ENCODE results near the gene RAB36. TPM values are rescaled to one million over a fixed set of nuclear protein-coding genes. Genes with fewer than 3 reads are reported as not detected.
A peak's percentile ranks its signal among the peaks of the same experiment; 100 is the strongest.

The RAB36 gene
- total and polyA plus RNA-seq, 9 of the 15 experiments (the other 6 are each of a cell fraction or from before 2014, with no cell fraction given), result 0.04 to 0.50 (median 0.08) TPM; not detected in 3

DNA sequence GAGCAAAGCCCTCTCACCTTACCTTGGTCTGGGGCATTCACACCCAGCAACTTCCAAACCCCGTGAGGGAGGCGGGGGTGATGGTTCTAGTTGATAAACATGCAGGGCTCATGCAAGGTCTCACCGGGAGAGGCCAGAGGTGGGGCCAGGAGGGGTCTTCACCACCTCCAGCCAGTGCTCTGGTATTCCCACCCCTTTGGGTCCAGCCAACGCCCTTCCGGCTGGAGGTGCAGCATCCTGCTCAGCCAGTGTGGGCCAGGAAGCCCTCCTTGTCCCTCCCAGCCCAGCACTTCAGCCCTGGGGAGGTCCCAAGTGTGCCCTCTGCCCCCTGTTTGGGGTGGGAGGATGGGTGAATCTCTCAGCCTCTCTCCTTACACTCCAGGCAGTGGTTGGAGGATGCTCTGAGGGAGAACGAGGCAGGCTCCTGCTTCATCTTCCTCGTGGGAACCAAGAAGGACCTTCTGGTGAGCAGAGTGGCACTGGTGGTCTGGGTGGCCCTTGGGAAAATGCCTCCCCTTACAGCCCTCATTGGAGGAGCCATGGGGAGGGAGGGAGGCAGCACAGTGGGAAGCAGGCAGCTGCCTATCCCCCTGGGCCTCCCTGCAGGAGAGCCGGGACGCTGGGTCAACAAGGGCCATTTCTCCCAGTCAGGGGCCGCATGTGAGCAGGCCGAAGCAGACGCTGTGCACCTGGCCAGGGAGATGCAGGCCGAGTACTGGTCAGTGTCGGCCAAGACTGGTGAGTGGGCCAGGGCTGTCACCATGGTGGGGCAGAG, 13.4 kb downstream of the RAB36 start:
- intact Hi-C loops (cut with micrococcal nuclease), result no loop called here
- 7% methylated on average over 14 of the region's 14 CpGs for WGBS (ENCODE audit: insufficient coverage, low coverage, missing lambda C conversion rate)
- Histone ChIP-seq H3K9me1 (ENCODE audit: control insufficient read depth, insufficient read depth, low read length) (peaks cover 6% of the 10 kb centered on the region), H3K4me1 (replicated peaks in 1 of 2; ENCODE audit: control insufficient read depth in 2 of 2, insufficient read depth in 2 of 2, low read length in 2 of 2) (peaks cover 4 to 35% of the 10 kb centered on the region in 2 experiments; a peak in 3 of 5 replicates), H3K4me2 (ENCODE audit: insufficient read depth, low read length) (no peak overlapping the region), H3K27me3 (ENCODE audit: control insufficient read depth in 2 of 2, insufficient read depth in 2 of 2, low read length in 2 of 2) (peaks cover 79 to 92% of the 10 kb centered on the region in 2 experiments), H3K9ac (ENCODE audit: insufficient read depth in 1 of 2, low read depth in 2 of 2, low read length in 2 of 2) (peak overlapping the region in 1 of 2 experiments; percentile 59; a peak in 2 of 4 replicates), H3K9me3 (replicated peaks; ENCODE audit: control insufficient read depth, insufficient read depth, low read depth, low read length) (no peaks in the 10 kb centered on the region), H4K20me1 (replicated peaks; ENCODE audit: control insufficient read depth, insufficient read depth, low read length) (peaks cover 79% of the 10 kb centered on the region), H3K27ac (ENCODE audit: extremely low read depth, low read depth, low read length) (no peak overlapping the region), H3K36me3 (ENCODE audit: control insufficient read depth, insufficient read depth, low read length) (no peaks in the 10 kb centered on the region), H3K79me2 (ENCODE audit: control insufficient read depth, insufficient read depth, low read length) (no peaks in the 10 kb centered on the region), H3K4me3 (no peak overlapping the region), H2AFZ (ENCODE audit: low read depth, low read length) (no peak overlapping the region)
- no TSS peak for BruUV-seq (replicated peaks)
- ChIA-PET POLR2A (interaction anchor here (0.5 to 86.5 kb wide), 10 partner anchors 9 to 456 kb away, joined by 3 to 3476 read pairs (median 3); partner anchors contain the start of genes BCR and RAB36), CTCF (ENCODE audit: low intra/inter-chr PET ratio) (interaction anchor here (3.1 kb wide), 1 partner anchor 123 kb away, joined by 16 read pairs; no protein-coding TSS in a partner anchor)
- in situ Hi-C loops (cut with MboI), result loop anchor here (25.0 kb wide), 1 partner anchor 429 kb away; the partner anchor contains the start of gene IGLL1
- DNase-seq (ENCODE audit: extremely low read depth in 1 of 4, low spot score in 3 of 4) (peak in 1 of 4 experiments; percentile 60), ATAC-seq (peak; percentile 1), FAIRE-seq (no peak)
- TF ChIP-seq NR2C1 (IDR thresholded peaks at IDR 0.05) (no peak), NR2C1 (tag; IDR thresholded peaks at IDR 0.05) (no peak), ZKSCAN1 (IDR thresholded peaks at IDR 0.05; ENCODE audit: low read depth, low read length) (0 out of 2 replicates have a peak, but pooled peaks have one; percentile 42), GTF2F1 (IDR thresholded peaks at IDR 0.05; ENCODE audit: low read depth, low read length) (peak; percentile 64; the same call in 1 of the 2 replicates), SP2 (IDR thresholded peaks at IDR 0.05; ENCODE audit: extremely low read depth, low read depth, low read length, poor library complexity, severe bottlenecking) (peak; percentile 16), NFYB (IDR thresholded peaks at IDR 0.05; ENCODE audit: extremely low read depth, insufficient read length) (no peak), TBP (optimal IDR thresholded peaks at IDR 0.05; ENCODE audit: low read depth, low read length) (peak; percentile 7), ETS2 (tag; IDR thresholded peaks at IDR 0.05; ENCODE audit: borderline replicate concordance, poor library complexity, severe bottlenecking) (no peak), SMC3 (conservative IDR thresholded peaks at IDR 0.05; ENCODE audit: insufficient read depth, low read depth, low read length) (0 out of 2 replicates have a peak, but pooled peaks have one; percentile 3), ZNF197 (CRISPR knock-in tag; IDR thresholded peaks at IDR 0.05; ENCODE audit: low read depth) (no peak)
- TF ChIP-seq, protein P1, sequence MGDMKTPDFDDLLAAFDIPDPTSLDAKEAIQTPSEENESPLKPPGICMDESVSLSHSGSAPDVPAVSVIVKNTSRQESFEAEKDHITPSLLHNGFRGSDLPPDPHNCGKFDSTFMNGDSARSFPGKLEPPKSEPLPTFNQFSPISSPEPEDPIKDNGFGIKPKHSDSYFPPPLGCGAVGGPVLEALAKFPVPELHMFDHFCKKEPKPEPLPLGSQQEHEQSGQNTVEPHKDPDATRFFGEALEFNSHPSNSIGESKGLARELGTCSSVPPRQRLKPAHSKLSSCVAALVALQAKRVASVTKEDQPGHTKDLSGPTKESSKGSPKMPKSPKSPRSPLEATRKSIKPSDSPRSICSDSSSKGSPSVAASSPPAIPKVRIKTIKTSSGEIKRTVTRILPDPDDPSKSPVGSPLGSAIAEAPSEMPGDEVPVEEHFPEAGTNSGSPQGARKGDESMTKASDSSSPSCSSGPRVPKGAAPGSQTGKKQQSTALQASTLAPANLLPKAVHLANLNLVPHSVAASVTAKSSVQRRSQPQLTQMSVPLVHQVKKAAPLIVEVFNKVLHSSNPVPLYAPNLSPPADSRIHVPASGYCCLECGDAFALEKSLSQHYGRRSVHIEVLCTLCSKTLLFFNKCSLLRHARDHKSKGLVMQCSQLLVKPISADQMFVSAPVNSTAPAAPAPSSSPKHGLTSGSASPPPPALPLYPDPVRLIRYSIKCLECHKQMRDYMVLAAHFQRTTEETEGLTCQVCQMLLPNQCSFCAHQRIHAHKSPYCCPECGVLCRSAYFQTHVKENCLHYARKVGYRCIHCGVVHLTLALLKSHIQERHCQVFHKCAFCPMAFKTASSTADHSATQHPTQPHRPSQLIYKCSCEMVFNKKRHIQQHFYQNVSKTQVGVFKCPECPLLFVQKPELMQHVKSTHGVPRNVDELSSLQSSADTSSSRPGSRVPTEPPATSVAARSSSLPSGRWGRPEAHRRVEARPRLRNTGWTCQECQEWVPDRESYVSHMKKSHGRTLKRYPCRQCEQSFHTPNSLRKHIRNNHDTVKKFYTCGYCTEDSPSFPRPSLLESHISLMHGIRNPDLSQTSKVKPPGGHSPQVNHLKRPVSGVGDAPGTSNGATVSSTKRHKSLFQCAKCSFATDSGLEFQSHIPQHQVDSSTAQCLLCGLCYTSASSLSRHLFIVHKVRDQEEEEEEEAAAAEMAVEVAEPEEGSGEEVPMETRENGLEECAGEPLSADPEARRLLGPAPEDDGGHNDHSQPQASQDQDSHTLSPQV (IDR thresholded peaks at IDR 0.05), result no peak
- TF ChIP-seq, protein P2, sequence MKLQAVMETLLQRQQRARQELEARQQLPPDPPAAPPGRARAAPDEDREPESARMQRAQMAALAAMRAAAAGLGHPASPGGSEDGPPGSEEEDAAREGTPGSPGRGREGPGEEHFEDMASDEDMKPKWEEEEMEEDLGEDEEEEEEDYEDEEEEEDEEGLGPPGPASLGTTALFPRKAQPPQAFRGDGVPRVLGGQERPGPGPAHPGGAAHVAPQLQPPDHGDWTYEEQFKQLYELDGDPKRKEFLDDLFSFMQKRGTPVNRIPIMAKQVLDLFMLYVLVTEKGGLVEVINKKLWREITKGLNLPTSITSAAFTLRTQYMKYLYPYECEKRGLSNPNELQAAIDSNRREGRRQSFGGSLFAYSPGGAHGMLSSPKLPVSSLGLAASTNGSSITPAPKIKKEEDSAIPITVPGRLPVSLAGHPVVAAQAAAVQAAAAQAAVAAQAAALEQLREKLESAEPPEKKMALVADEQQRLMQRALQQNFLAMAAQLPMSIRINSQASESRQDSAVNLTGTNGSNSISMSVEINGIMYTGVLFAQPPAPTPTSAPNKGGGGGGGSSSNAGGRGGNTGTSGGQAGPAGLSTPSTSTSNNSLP (IDR thresholded peaks at IDR 0.05; ENCODE audit: borderline replicate concordance, low read depth, low read length), result no peak
- TF ChIP-seq, protein P3, sequence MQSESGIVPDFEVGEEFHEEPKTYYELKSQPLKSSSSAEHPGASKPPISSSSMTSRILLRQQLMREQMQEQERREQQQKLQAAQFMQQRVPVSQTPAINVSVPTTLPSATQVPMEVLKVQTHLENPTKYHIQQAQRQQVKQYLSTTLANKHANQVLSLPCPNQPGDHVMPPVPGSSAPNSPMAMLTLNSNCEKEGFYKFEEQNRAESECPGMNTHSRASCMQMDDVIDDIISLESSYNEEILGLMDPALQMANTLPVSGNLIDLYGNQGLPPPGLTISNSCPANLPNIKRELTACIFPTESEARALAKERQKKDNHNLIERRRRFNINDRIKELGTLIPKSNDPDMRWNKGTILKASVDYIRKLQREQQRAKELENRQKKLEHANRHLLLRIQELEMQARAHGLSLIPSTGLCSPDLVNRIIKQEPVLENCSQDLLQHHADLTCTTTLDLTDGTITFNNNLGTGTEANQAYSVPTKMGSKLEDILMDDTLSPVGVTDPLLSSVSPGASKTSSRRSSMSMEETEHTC (IDR thresholded peaks at IDR 0.05), result no peak

All from K562 (cell line).